Prostate gland (tissue), 2 donors: ENCODE results near the gene SOX12.

Source experiments
- CTCF ChIP-seq, 4 experiments: fragments of 200-600 bp in 2 of 4; fragments of 450-650 bp in 2 of 4; sonication (generic) in 2 of 4; IDR thresholded peaks; 1 replicate in 3 of 4; 2 replicates in 1 of 4; pipeline ENCODE4 v1.5.1; 2016 to 2019; ENCODE audit warnings: antibody characterized with exemption in 4 of 4, mild to moderate bottlenecking in 2 of 4, moderate library complexity in 2 of 4
- POLR2A ChIP-seq: fragments of 450-650 bp; IDR thresholded peaks from one replicate; pipeline ENCODE4 v1.6.1; 2016; ENCODE audit warnings: antibody characterized with exemption, mild to moderate bottlenecking

- TF ChIP-seq CTCF (IDR thresholded peaks at IDR 0.05) (no peak), POLR2A (no peak)
Measured at GRCh38 chr20:311609-312008, 13.7 kb upstream of the SOX12 start.
